Skeletal muscle cell (primary cell): Measurements from ENCODE around the gene CDK14.
"Not testable (repeated sequence)": the region's sequence is repeated elsewhere in the genome, so short reads cannot be mapped to it uniquely, and the experiment has no call there.

Source experiments
- DNase-seq: peaks from one replicate; pipeline ENCODE4 v3.0.0-alpha.2; 2010; ENCODE audit warnings: low read depth
- H3K4me3 ChIP-seq: 2 replicates; pipeline ENCODE4 v1.5.1; 2011; ENCODE audit warnings: low read depth, mild to moderate bottlenecking, control low read depth, low read length, moderate library complexity

CDK14 gene

GRCh38 chr7:90706072-90706716, 110.1 kb downstream of the CDK14 start:
- DNase-seq, result no peak
- H3K4me3 ChIP-seq, result no peak overlapping the region

- H3K4me3 ChIP-seq, result no peak overlapping the region
- DNase-seq, result no peak
Observed at GRCh38 chr7:90708841-90709317, 112.8 kb downstream of the CDK14 start.

GRCh38 chr7:90709501-90710465, 113.7 kb downstream of the CDK14 start:
- no peak for DNase-seq
- no peak overlapping the region for H3K4me3 ChIP-seq

GRCh38 chr7:90710466-90710850, 114.3 kb downstream of the CDK14 start:
- H3K4me3 ChIP-seq, result no peak overlapping the region
- no peak for DNase-seq

GRCh38 chr7:90713628-90714027, 117.5 kb downstream of the CDK14 start:
- no peak for DNase-seq
- H3K4me3 ChIP-seq, result no peak overlapping the region

DNA sequence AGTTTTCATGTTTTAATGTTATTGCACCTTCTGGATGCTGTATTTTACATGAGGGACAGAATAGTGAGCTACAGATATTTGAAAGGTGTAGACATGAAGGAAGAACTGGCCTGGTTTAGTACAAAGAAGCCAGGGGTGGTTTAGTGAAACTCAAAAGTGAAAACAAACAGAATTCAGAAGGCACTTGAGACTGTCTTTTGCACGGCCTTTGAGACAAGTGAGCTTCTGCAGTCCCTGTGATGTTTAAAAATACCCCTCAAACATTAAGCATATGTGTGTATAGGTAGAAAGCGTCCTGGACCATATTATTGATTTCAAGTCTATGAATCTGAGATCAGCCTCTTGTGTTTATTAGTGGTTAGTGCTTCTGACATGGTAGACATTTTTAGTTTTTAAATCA, 118.9 kb downstream of the CDK14 start:
- no peak overlapping the region for H3K4me3 ChIP-seq
- no peak for DNase-seq

- no peak overlapping the region for H3K4me3 ChIP-seq
- peak; percentile 55 for DNase-seq
Observed at GRCh38 chr7:90717296-90718060, 121.4 kb downstream of the CDK14 start.

- no peak overlapping the region for H3K4me3 ChIP-seq
- no peak for DNase-seq
Observed at GRCh38 chr7:90719155-90719554, 123.0 kb downstream of the CDK14 start.

GRCh38 chr7:90720984-90721760, 125.1 kb downstream of the CDK14 start:
- H3K4me3 ChIP-seq, result no peak overlapping the region
- DNase-seq, result peak; percentile 79

DNA sequence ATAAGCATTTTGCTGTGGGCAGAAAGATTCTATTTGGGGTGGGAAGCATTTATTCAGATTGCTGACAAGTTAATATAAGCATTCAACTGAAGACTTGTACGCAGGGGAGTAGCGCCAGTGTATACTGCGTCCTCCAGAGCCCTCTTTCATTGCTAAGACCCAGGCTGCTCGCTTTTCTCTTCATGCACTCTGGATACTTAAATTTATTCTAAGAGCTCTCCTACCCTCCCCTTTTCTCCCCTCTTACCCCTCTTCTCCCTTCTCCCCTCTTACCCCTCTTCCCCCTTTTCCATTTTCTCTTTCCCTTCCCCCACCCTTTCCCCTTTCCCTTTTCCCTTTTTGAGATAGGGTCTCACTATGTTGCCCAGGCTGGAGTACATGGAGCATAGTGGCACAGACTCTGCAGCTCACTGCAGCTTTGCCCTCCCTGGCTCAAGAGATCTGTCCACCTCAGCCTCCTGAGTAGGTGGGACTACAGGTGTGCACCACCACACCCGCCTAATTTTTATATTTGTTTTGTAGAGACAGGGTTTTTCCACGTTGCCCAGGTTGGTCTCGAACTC, 125.8 kb downstream of the CDK14 start:
- H3K4me3 ChIP-seq, result no peak overlapping the region
- DNase-seq, result no peak

DNA sequence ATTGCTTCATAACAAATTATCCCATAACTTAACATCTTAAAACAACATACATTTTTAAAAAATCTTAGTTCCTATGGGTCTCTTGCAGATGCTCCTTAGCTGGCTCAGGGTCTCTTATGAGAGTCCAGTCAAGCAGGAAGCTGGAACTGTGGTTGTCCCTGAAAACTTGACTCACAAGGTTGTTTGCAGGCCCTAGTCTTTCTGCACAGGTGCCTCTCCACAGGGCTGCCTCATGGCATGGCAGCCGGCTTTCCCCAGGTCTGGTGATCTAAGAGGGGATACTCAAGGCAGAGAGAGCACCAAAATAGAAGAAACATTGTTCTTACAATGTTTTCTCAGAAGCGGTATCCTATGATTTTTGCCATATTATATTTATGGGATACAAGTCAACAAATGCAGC, 127.1 kb downstream of the CDK14 start:
- no peak overlapping the region for H3K4me3 ChIP-seq
- no peak for DNase-seq

- DNase-seq, result no peak
- no peak overlapping the region for H3K4me3 ChIP-seq
Observed at GRCh38 chr7:90723866-90724265, 127.7 kb downstream of the CDK14 start.

- DNase-seq, result no peak
- H3K4me3 ChIP-seq, result no peak overlapping the region
Observed at GRCh38 chr7:90726120-90726519, 130.0 kb downstream of the CDK14 start.

DNA sequence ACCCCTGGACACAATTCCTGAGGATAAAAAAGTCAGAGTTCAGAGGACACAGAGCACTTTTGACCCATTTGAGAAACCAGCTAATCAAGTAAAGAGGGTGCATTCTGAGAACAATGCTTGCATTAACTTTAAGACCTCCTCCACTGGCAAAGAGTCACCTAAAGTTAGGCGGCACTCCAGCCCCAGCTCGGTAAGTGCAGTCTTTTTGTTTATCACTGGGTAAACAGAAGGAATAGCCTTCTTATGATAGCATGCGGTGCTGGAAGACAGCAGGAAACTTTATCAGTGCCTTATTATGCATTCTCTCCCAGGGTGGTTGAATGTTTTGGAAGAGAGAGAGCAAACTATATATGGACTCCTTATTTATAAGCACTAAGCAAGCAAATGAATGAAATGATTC, 130.5 kb downstream of the CDK14 start:
- H3K4me3 ChIP-seq, result no peak overlapping the region
- no peak for DNase-seq

DNA sequence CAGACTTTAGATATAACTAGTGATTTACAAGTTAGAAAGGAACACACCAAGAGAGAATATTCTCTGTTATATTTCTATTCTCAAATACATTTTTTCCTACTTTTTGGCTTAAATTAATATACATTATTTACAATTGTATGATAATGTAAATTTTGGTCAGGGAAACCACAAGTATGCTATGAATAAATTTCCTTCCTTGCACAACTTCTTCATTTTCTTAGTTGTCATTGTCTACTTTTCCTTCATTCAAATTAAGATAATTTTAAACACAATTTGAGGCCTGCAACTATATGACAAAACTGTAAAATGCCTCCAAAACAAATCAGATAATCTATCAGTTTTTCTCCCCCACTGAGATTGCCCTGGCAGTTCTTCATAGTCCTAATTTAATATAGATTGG, 131.3 kb downstream of the CDK14 start:
- DNase-seq, result no peak
- no peak overlapping the region for H3K4me3 ChIP-seq

GRCh38 chr7:90728568-90728967, 132.4 kb downstream of the CDK14 start:
- DNase-seq, result no peak
- H3K4me3 ChIP-seq, result no peak overlapping the region

DNA sequence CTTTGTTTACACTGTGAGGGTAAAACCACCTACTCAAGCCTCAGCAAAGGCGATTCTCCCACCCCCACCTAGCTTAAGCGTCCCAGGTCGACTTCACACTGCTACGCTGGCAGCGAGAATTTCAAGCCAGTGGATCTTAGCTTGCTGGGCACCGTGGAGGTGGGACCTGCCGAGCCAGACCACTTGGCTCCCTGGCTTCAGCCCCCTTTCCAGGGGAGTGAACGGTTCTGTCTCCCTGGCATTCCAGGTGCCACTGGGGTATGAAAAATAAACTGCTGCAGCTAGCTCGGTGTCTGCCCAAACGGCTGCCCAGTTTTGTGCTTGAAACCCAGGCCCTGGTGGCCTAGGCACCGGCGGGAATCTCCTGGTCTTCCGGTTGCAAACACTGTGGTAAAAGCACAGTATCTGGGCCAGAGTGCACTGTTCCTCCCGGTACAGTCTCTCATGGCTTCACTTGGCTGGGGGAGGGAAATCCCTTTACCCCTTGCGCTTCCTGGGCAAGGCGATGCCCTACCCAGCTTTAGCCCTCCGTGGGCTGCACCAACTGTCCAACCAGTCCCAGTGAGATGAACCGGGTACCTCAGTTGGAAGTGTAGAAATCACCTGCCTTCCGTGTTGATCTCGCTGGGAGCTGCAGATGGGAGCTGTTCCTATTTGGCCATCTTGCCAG, 139.6 kb downstream of the CDK14 start:
- not testable (repeated sequence) for H3K4me3 ChIP-seq, DNase-seq

GRCh38 chr7:90736316-90736715, 140.2 kb downstream of the CDK14 start:
- no peak for DNase-seq
- no peak overlapping the region for H3K4me3 ChIP-seq
